HCT116 (cell line): ENCODE measurements around the gene MIEF2. TPM values are rescaled to one million over a fixed set of nuclear protein-coding genes. Genes with fewer than 3 reads are reported as not detected.

Source experiments
- ATAC-seq: fragments of 200-7000 bp; cut with Tn5 transposase; 2 replicates; pipeline ENCODE4 v1.9.1; 2020; ENCODE audit warnings: mild to moderate bottlenecking, moderate library complexity
- BruUV-seq: library from RNA; stranded (reverse); fragments of 400-500 nt; replicated peaks from 2 replicates; lab custom pipeline; 2021; lab: Mats Ljungman, UMichigan
- CTCF ChIA-PET: fragments of 300-600 bp; sonication (Branson Sonifier 250); formaldehyde crosslinking; loops from one replicate; lab custom pipeline; 2021; ENCODE audit warnings: antibody characterized with exemption; lab: Charles Lee
- POLR2A ChIA-PET: fragments of 300-600, 350-600 bp; sonication (Branson Sonifier 250); formaldehyde crosslinking; loops from one replicate; lab custom pipeline; 2021; ENCODE audit warnings: antibody characterized with exemption; lab: Charles Lee
- RAD21 ChIA-PET, 2 experiments: fragments of 300-600 bp; sonication (Branson Sonifier 250); formaldehyde crosslinking; loops; one replicate each; lab custom pipeline; 2023; ENCODE audit warnings: low total read pairs in 2 of 2; ENCODE audit not compliant: uncharacterized antibody in 2 of 2, unreplicated experiment in 2 of 2, low non-redundant PET in 1 of 2; lab: Charles Lee
- DNase-seq: peaks from one replicate; pipeline ENCODE4 v3.0.0-alpha.2; 2010; ENCODE audit warnings: low read depth, low spot score
- H2AFZ ChIP-seq: fragments of 200-600 bp; shearing (Covaris generic), sonication (generic); 2 replicates; pipeline ENCODE4 v1.6.1; 2017; ENCODE audit warnings: low read depth, mixed run types, mixed read lengths, antibody characterized with exemption, low read length; ENCODE audit not compliant: poor library complexity, severe bottlenecking
- H3K27ac ChIP-seq: 2 replicates; pipeline ENCODE4 v1.5.1; 2012; ENCODE audit warnings: low read depth, low read length
- H3K27me3 ChIP-seq: fragments of 200-600 bp; sonication (generic); 2 replicates; pipeline ENCODE4 v1.6.1; 2016; ENCODE audit warnings: mixed run types, low read length, mixed read lengths; ENCODE audit not compliant: insufficient read depth
- H3K36me3 ChIP-seq, 2 experiments: fragments of 200-500 bp in 1 of 2; fragments of 200-600 bp in 1 of 2; sonication (Bioruptor generic) in 1 of 2; sonication (generic) in 1 of 2; 2 replicates each; pipeline versions ENCODE4 v1.5.1 to v1.6.1; 2014 to 2016; ENCODE audit warnings: low read length in 2 of 2, inconsistent platforms in 1 of 2, mixed read lengths in 1 of 2, mixed run types in 1 of 2; ENCODE audit not compliant: insufficient read depth in 2 of 2, control insufficient read depth in 1 of 2
- H3K4me1 ChIP-seq, 2 experiments: fragments of 200-600 bp in 1 of 2; sonication (generic) in 1 of 2; 2 replicates each; pipeline versions ENCODE4 v1.5.1 to v1.6.1; 2012 to 2017; ENCODE audit warnings: low read length in 2 of 2, inconsistent platforms in 1 of 2, mild to moderate bottlenecking in 1 of 2, mixed read lengths in 1 of 2, mixed run types in 1 of 2, moderate library complexity in 1 of 2; ENCODE audit not compliant: insufficient read depth in 2 of 2, control insufficient read depth in 1 of 2
- H3K4me2 ChIP-seq: fragments of 200-600 bp; sonication (generic); 2 replicates; pipeline ENCODE4 v1.6.1; 2017; ENCODE audit warnings: mixed run types, low read length, mixed read lengths
- H3K4me3 ChIP-seq, 2 experiments: fragments of 200-600 bp in 1 of 2; sonication (generic) in 1 of 2; replicated peaks in 1 of 2; 2 replicates each; pipeline ENCODE4 v1.5.1; 2011 to 2016; ENCODE audit warnings: low read length in 2 of 2, control low read depth in 1 of 2, low read depth in 1 of 2, mild to moderate bottlenecking in 1 of 2, mixed read lengths in 1 of 2, mixed run types in 1 of 2
- H3K79me2 ChIP-seq: fragments of 200-600 bp; sonication (generic); 2 replicates; pipeline ENCODE4 v1.6.1; 2017; ENCODE audit warnings: mild to moderate bottlenecking, mixed run types, low read length, moderate library complexity, mixed read lengths; ENCODE audit not compliant: insufficient read depth
- H3K9ac ChIP-seq: fragments of 200-600 bp; sonication (generic); 2 replicates; pipeline ENCODE4 v1.6.1; 2016; ENCODE audit warnings: low read length, mixed read lengths
- H3K9me2 ChIP-seq: fragments of 200-600 bp; sonication (generic), shearing (Covaris generic); 2 replicates; pipeline ENCODE4 v1.6.1; 2017; ENCODE audit warnings: mixed run types, mild to moderate bottlenecking, moderate library complexity; ENCODE audit not compliant: insufficient read depth
- H3K9me3 ChIP-seq, 2 experiments: fragments of 200-500 bp in 1 of 2; fragments of 200-600 bp in 1 of 2; sonication (Bioruptor generic) in 1 of 2; sonication (generic) in 1 of 2; 2 replicates each; pipeline ENCODE4 v1.6.1; 2014 to 2017; ENCODE audit warnings: low read length in 2 of 2, mixed read lengths in 2 of 2, inconsistent platforms in 1 of 2, low read depth in 1 of 2, mild to moderate bottlenecking in 1 of 2, mixed run types in 1 of 2, moderate library complexity in 1 of 2; ENCODE audit not compliant: control insufficient read depth in 1 of 2, insufficient read depth in 1 of 2
- H4K20me1 ChIP-seq: fragments of 200-600 bp; sonication (generic), shearing (Covaris generic); 2 replicates; pipeline ENCODE4 v1.6.1; 2017; ENCODE audit warnings: mixed run types, mild to moderate bottlenecking, moderate library complexity; ENCODE audit not compliant: insufficient read depth
- CEBPB ChIP-seq: IDR thresholded peaks from 2 replicates; pipeline ENCODE4 v1.6.1; 2012; ENCODE audit warnings: low read depth
- EGR1 ChIP-seq: IDR thresholded peaks from 2 replicates; pipeline ENCODE4 v1.6.1; 2012; ENCODE audit warnings: low read depth
- ELF1 ChIP-seq: IDR thresholded peaks from 2 replicates; pipeline ENCODE4 v1.6.1; 2012; ENCODE audit warnings: low read depth, borderline replicate concordance
- EZH2 ChIP-seq: fragments of 200-600 bp; sonication (generic); IDR thresholded peaks from 2 replicates; pipeline ENCODE4 v1.6.1; 2017; ENCODE audit warnings: antibody characterized with exemption, mixed run types
- JUND ChIP-seq: IDR thresholded peaks from 2 replicates; pipeline ENCODE4 v1.6.1; 2012
- POLR2A ChIP-seq: IDR thresholded peaks from 2 replicates; pipeline ENCODE4 v1.7.0; 2011; ENCODE audit warnings: borderline replicate concordance; ENCODE audit not compliant: insufficient read depth, insufficient read length; ENCODE audit errors: extremely low read depth
- SIN3A ChIP-seq: IDR thresholded peaks from 2 replicates; pipeline ENCODE4 v1.6.1; 2012; ENCODE audit warnings: low read depth
- SP1 ChIP-seq: IDR thresholded peaks from 2 replicates; pipeline ENCODE4 v1.6.1; 2012; ENCODE audit warnings: low read depth
- TCF7L2 ChIP-seq: IDR thresholded peaks from 2 replicates; pipeline ENCODE4 v1.7.0; 2011; ENCODE audit warnings: borderline replicate concordance, inconsistent platforms; ENCODE audit not compliant: insufficient read depth, insufficient read length; ENCODE audit errors: extremely low read depth
- YY1 ChIP-seq: IDR thresholded peaks from 2 replicates; pipeline ENCODE4 v1.6.1; 2011; ENCODE audit warnings: low read length, low read depth, moderate library complexity, mild to moderate bottlenecking; ENCODE audit not compliant: insufficient replicate concordance; ENCODE audit errors: extremely low read depth
- ZBTB33 ChIP-seq: IDR thresholded peaks from 2 replicates; pipeline ENCODE4 v1.6.1; 2011; ENCODE audit warnings: mild to moderate bottlenecking, low read length, moderate library complexity; ENCODE audit not compliant: insufficient replicate concordance; ENCODE audit errors: extremely low read depth
- ZFX ChIP-seq: fragments of 450-650 bp; IDR thresholded peaks from 2 replicates; pipeline ENCODE4 v1.6.1; 2017
- ZNF274 ChIP-seq: fragments of 200-500 bp; sonication (Bioruptor generic); IDR thresholded peaks from 2 replicates; pipeline ENCODE4 v1.6.1; 2014; ENCODE audit warnings: mild to moderate bottlenecking, low read depth, low read length, inconsistent platforms
- intact Hi-C: fragments of 100-400 bp; cut with micrococcal nuclease; formaldehyde crosslinking; loops from 2 replicates; pipeline ENCODE4 v1.10.0; 2022
- total RNA-seq: library from RNA; stranded (reverse); gene quantifications from one replicate; pipeline ENCODE4 v1.2.1, GENCODE V29; 2021; ENCODE audit not compliant: unreplicated experiment
- TF ChIP-seq, protein P1 (sequence below): IDR thresholded peaks from 2 replicates; pipeline ENCODE4 v1.6.1; 2012; ENCODE audit warnings: low read depth
- TF ChIP-seq, protein P2 (sequence below): IDR thresholded peaks from 2 replicates; pipeline ENCODE4 v1.6.1; 2012

The MIEF2 gene
- total RNA-seq, 1 experiment from 2014 or later: 9.3 TPM

GRCh38 chr17:18315562-18315922, 55.1 kb downstream of the MIEF2 start:
- intact Hi-C loops: no loop called here
- Histone ChIP-seq H3K9me3 (no peaks in the 10 kb centered on the region; a peak in 1 of 4 replicates), H3K4me1 (peaks cover 10 to 19% of the 10 kb centered on the region in 2 experiments), H3K4me2 (peak overlapping the region; percentile 75), H3K79me2 (peaks cover 76% of the 10 kb centered on the region), H3K27me3 (no peaks in the 10 kb centered on the region), H4K20me1 (no peaks in the 10 kb centered on the region), H3K36me3 (peaks cover 3 to 22% of the 10 kb centered on the region in 2 experiments; a peak in 2 of 4 replicates), H3K27ac (peak overlapping the region; percentile 78), H3K9ac (peak overlapping the region; percentile 87), H3K9me2 (no peaks in the 10 kb centered on the region), H2AFZ (no peak overlapping the region), H3K4me3 (peak overlapping the region; percentile 93)
- TSS peak; percentile 66 for BruUV-seq
- no peak for ATAC-seq
- ChIA-PET POLR2A (no interaction called here), CTCF (no interaction called here), RAD21 (no interaction called here)
- DNase-seq: no peak
- TF ChIP-seq YY1 (no peak), SIN3A (no peak), EZH2 (no peak), ZFX (peak; percentile 30; the same call in 1 of the 2 replicates)
- TF ChIP-seq, protein P1, sequence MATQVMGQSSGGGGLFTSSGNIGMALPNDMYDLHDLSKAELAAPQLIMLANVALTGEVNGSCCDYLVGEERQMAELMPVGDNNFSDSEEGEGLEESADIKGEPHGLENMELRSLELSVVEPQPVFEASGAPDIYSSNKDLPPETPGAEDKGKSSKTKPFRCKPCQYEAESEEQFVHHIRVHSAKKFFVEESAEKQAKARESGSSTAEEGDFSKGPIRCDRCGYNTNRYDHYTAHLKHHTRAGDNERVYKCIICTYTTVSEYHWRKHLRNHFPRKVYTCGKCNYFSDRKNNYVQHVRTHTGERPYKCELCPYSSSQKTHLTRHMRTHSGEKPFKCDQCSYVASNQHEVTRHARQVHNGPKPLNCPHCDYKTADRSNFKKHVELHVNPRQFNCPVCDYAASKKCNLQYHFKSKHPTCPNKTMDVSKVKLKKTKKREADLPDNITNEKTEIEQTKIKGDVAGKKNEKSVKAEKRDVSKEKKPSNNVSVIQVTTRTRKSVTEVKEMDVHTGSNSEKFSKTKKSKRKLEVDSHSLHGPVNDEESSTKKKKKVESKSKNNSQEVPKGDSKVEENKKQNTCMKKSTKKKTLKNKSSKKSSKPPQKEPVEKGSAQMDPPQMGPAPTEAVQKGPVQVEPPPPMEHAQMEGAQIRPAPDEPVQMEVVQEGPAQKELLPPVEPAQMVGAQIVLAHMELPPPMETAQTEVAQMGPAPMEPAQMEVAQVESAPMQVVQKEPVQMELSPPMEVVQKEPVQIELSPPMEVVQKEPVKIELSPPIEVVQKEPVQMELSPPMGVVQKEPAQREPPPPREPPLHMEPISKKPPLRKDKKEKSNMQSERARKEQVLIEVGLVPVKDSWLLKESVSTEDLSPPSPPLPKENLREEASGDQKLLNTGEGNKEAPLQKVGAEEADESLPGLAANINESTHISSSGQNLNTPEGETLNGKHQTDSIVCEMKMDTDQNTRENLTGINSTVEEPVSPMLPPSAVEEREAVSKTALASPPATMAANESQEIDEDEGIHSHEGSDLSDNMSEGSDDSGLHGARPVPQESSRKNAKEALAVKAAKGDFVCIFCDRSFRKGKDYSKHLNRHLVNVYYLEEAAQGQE: no peak

DNA sequence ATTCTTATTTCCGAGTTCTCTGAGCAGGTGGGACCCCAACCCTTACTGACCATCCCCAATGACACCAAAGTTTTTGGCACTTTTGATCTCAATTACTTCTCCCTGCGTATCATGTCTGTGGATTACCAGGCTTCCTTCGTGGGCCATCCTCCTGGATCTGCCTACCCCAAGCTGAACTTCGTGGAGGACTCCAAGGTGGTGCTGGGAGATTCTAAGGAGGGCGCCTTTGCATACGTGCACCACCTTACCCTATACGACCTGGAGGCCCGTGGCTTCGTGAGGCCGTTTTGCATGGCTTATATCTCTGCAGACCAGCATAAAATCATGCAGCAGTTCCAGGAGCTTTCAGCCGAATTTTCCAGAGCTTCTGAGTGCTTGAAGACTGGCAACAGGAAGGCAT, 55.5 kb downstream of the MIEF2 start:
- Histone ChIP-seq H2AFZ (no peak overlapping the region), H3K9me3 (no peaks in the 10 kb centered on the region; a peak in 1 of 4 replicates), H3K27me3 (no peaks in the 10 kb centered on the region), H3K27ac (no peak overlapping the region), H3K36me3 (peaks cover 3 to 19% of the 10 kb centered on the region in 2 experiments; a peak in 2 of 4 replicates), H3K4me2 (peak overlapping the region; percentile 75), H3K9ac (peak overlapping the region; percentile 87), H3K4me1 (peaks cover 10 to 19% of the 10 kb centered on the region in 2 experiments), H4K20me1 (no peaks in the 10 kb centered on the region), H3K4me3 (peak overlapping the region; percentile 93), H3K79me2 (peaks cover 72% of the 10 kb centered on the region), H3K9me2 (no peaks in the 10 kb centered on the region)
- POLR2A ChIA-PET: no interaction called here
- intact Hi-C loops: no loop called here
- CTCF ChIA-PET: no interaction called here
- ATAC-seq (no peak), DNase-seq (no peak)
- RAD21 ChIA-PET: no interaction called here
- BruUV-seq: no TSS peak
- no peak for TF ChIP-seq EGR1
- TF ChIP-seq SP1: no peak
- no peak for TF ChIP-seq YY1
- no peak for TF ChIP-seq POLR2A
- TF ChIP-seq ELF1: no peak
- no peak for TF ChIP-seq ZNF274
- no peak for TF ChIP-seq TCF7L2
- TF ChIP-seq ZBTB33: no peak
- TF ChIP-seq, protein P2, sequence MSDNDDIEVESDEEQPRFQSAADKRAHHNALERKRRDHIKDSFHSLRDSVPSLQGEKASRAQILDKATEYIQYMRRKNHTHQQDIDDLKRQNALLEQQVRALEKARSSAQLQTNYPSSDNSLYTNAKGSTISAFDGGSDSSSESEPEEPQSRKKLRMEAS: no peak
- no peak for TF ChIP-seq CEBPB
- no peak for TF ChIP-seq JUND
